Measurements from ENCODE around the gene ACER3.
"Not testable (repeated sequence)": the region's sequence is repeated elsewhere in the genome, so short reads cannot be mapped to it uniquely, and the experiment has no call there.

ACER3 gene

GRCh38 chr11:76891793-76892192 is 31.1 kb downstream of the ACER3 start:
- Histone ChIP-seq H3K27ac (no peak overlapping the region), H3K4me3 (no peak overlapping the region)
- no peak for DNase-seq (ENCODE audit: low spot score)
- no peak for TF ChIP-seq CTCF (IDR thresholded peaks at IDR 0.05)

GRCh38 chr11:76892306-76892705 is 31.6 kb downstream of the ACER3 start:
- DNase-seq (ENCODE audit: low spot score): no peak
- Histone ChIP-seq H3K4me3 (no peak overlapping the region), H3K27ac (no peak overlapping the region)
- TF ChIP-seq CTCF (IDR thresholded peaks at IDR 0.05): no peak

DNA sequence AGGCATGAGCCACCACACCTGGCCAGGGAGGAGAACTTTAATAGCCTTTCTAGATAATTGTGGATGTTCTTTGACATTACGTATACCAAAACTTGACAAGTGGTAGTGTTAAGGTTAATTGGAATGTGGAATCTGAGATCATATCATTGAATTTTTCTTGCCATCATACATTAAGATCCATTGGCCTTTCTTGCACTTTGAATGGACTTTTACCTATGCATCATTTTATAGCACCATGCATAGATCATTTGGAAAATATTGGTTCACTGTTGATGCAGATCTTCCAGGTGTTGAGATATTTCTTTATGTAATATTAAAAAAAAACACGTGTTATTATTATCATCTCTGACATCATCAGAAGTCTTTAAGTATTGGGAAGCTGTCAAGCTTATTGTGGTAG is 36.5 kb downstream of the ACER3 start:
- Histone ChIP-seq H3K27ac (no peak overlapping the region), H3K4me3 (no peak overlapping the region)
- DNase-seq (ENCODE audit: low spot score): no peak
- TF ChIP-seq CTCF (IDR thresholded peaks at IDR 0.05): no peak

DNA sequence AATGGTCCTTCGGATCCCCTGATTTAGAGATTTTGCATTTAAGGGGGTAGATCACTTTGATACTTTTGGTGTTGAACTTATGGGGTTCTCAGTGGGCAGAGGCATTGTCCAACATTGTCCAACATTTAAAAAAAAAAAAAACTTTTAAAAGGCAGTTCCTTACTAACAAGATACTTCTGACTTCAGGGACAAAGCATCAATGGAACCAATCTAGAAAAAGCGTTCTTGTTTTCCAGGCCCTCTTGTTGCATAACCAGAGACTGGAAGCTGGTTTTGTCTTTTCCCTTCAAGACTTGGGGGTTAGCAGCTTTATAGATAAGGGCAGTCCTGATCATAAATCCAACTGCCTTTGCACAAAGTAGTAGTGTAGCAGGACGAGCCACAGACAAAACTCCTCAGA is 40.4 kb downstream of the ACER3 start:
- no peak for DNase-seq (ENCODE audit: low spot score)
- H3K4me3 ChIP-seq: no peak overlapping the region
- no peak for TF ChIP-seq CTCF (IDR thresholded peaks at IDR 0.05)
- H3K27ac ChIP-seq: no peak overlapping the region

GRCh38 chr11:76901622-76902021 is 40.9 kb downstream of the ACER3 start:
- H3K27ac ChIP-seq; H3K4me3 ChIP-seq; DNase-seq (ENCODE audit: low spot score): not testable (repeated sequence)

- no peak overlapping the region for H3K27ac ChIP-seq
- H3K4me3 ChIP-seq: no peak overlapping the region
- no peak for DNase-seq (ENCODE audit: low spot score)
- TF ChIP-seq CTCF (IDR thresholded peaks at IDR 0.05): no peak
These were observed 41.6 kb downstream of the ACER3 start for GRCh38 chr11:76902121-76903014.

DNA sequence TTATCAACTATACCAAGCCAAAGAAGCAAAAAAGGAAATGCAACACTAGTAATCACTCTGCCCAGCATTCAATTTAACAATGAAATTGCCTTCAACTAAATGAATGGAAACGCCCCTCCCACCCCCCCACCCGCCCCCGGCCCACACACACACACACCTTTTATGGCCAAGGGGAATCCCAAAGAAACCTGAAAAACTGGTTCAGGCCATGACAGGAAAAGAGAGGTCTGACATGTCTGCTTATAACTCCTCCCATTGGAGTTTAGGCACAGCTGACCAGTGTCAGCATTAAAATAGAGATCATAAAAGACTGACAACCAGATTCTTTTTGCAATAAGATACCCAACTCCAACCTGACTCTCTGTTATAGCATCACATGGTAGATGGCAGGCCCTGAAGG is 42.6 kb downstream of the ACER3 start:
- H3K4me3 ChIP-seq: no peak overlapping the region
- TF ChIP-seq CTCF (IDR thresholded peaks at IDR 0.05): no peak
- H3K27ac ChIP-seq: no peak overlapping the region
- DNase-seq (ENCODE audit: low spot score): no peak

Measured in coronary artery (tissue), 2 donors.